ENCODE results near the gene FAM47E.

FAM47E gene

DNA sequence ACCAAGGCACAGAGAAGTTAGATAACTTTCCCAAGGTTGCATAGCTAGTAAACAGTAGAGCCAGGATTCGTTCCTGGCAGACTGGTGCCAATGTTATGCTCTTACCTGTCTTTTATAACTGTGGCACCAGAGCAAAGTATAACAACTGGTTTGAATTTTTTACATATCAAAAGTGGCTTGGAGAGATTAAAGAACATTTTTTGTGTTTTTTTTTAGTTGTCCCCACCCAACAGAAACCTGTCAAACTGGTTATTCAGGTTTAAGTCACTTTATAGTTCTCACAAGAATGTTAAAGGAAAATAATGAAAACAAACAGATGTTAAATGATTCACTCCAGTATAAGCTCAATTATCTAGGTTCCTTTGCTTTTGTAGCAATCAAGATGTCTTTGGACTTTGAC, 15.6 kb upstream of the FAM47E start:
- H3K27ac ChIP-seq (ENCODE audit: low read length), result no peak overlapping the region
- H3K4me2 ChIP-seq (ENCODE audit: insufficient read depth, low read length), result no peak overlapping the region
- no peak for DNase-seq

DNA sequence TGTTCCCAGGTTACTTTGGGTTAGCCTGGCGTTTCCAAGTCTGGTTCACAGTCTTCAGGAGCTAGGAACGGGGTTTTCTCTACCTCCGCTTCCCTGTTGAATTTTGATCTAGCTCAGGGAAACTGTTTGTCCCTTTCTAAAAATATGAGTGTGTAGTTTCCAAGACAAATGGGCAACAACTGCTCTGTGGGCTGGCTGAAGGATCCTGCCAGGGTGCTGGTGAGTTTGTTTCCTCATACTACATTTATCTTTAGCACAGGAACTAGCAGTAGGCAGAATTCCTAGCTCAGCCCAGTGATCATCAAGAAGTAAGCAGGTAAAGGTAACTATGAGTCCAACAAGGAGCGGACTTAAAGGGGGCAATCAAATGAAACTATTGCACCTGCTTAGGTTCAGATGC, 13.3 kb upstream of the FAM47E start:
- Histone ChIP-seq H3K4me3 (ENCODE audit: low read depth in 1 of 2, low read length in 2 of 2) (no peak overlapping the region), H3K9ac (ENCODE audit: low read depth, low read length) (no peak overlapping the region), H3K27ac (ENCODE audit: low read length) (no peak overlapping the region), H3K79me2 (ENCODE audit: insufficient read depth, low read length) (no peaks in the 10 kb centered on the region), H3K27me3 (ENCODE audit: insufficient read depth, low read length, poor library complexity) (no peaks in the 10 kb centered on the region), H3K9me3 (ENCODE audit: insufficient read depth, low read length, severe bottlenecking) (no peaks in the 10 kb centered on the region), H3K36me3 (ENCODE audit: insufficient read depth, low read length) (no peaks in the 10 kb centered on the region), H2AFZ (ENCODE audit: low read depth, low read length) (no peak overlapping the region), H3K4me1 (ENCODE audit: insufficient read depth, low read length) (no peaks in the 10 kb centered on the region), H3K4me2 (ENCODE audit: insufficient read depth, low read length) (no peak overlapping the region), H4K20me1 (ENCODE audit: insufficient read depth, low read length) (no peaks in the 10 kb centered on the region)
- no peak for TF ChIP-seq EZH2 (IDR thresholded peaks at IDR 0.05; ENCODE audit: borderline replicate concordance, low read depth, low read length, severe bottlenecking)
- TF ChIP-seq, protein P1, sequence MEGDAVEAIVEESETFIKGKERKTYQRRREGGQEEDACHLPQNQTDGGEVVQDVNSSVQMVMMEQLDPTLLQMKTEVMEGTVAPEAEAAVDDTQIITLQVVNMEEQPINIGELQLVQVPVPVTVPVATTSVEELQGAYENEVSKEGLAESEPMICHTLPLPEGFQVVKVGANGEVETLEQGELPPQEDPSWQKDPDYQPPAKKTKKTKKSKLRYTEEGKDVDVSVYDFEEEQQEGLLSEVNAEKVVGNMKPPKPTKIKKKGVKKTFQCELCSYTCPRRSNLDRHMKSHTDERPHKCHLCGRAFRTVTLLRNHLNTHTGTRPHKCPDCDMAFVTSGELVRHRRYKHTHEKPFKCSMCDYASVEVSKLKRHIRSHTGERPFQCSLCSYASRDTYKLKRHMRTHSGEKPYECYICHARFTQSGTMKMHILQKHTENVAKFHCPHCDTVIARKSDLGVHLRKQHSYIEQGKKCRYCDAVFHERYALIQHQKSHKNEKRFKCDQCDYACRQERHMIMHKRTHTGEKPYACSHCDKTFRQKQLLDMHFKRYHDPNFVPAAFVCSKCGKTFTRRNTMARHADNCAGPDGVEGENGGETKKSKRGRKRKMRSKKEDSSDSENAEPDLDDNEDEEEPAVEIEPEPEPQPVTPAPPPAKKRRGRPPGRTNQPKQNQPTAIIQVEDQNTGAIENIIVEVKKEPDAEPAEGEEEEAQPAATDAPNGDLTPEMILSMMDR (IDR thresholded peaks at IDR 0.05; ENCODE audit: borderline replicate concordance, extremely low read depth, low read length, poor library complexity, severe bottlenecking), result no peak
- ATAC-seq (ENCODE audit: insufficient read depth, low read depth), result no peak
- no peak for DNase-seq

More for the DNA sequence above, 15.6 kb upstream of the FAM47E start:
- H3K27me3 ChIP-seq (ENCODE audit: insufficient read depth, low read length, poor library complexity), result no peaks in the 10 kb centered on the region
- no peak overlapping the region for H3K4me3 ChIP-seq (ENCODE audit: low read depth in 1 of 2, low read length in 2 of 2)
- no peaks in the 10 kb centered on the region for H3K9me3 ChIP-seq (ENCODE audit: insufficient read depth, low read length, severe bottlenecking)
- H3K9ac ChIP-seq (ENCODE audit: low read depth, low read length), result no peak overlapping the region
- no peak overlapping the region for H2AFZ ChIP-seq (ENCODE audit: low read depth, low read length)
- H3K36me3 ChIP-seq (ENCODE audit: insufficient read depth, low read length), result no peaks in the 10 kb centered on the region
- H4K20me1 ChIP-seq (ENCODE audit: insufficient read depth, low read length), result no peaks in the 10 kb centered on the region
- no peak for TF ChIP-seq EZH2 (IDR thresholded peaks at IDR 0.05; ENCODE audit: borderline replicate concordance, low read depth, low read length, severe bottlenecking)
- TF ChIP-seq, protein P1 (IDR thresholded peaks at IDR 0.05; ENCODE audit: borderline replicate concordance, extremely low read depth, low read length, poor library complexity, severe bottlenecking), result no peak
- no peaks in the 10 kb centered on the region for H3K79me2 ChIP-seq (ENCODE audit: insufficient read depth, low read length)
- no peak for ATAC-seq (ENCODE audit: insufficient read depth, low read depth)
- H3K4me1 ChIP-seq (ENCODE audit: insufficient read depth, low read length), result no peaks in the 10 kb centered on the region

- no peak overlapping the region for H3K27ac ChIP-seq (ENCODE audit: low read length)
- H3K79me2 ChIP-seq (ENCODE audit: insufficient read depth, low read length), result no peaks in the 10 kb centered on the region
- no peaks in the 10 kb centered on the region for H3K9me3 ChIP-seq (ENCODE audit: insufficient read depth, low read length, severe bottlenecking)
Observed at GRCh38 chr4:76238701-76239100, 12.8 kb upstream of the FAM47E start.

More at GRCh38 chr4:76238701-76239100, 12.8 kb upstream of the FAM47E start:
- Histone ChIP-seq H2AFZ (ENCODE audit: low read depth, low read length) (no peak overlapping the region), H3K4me2 (ENCODE audit: insufficient read depth, low read length) (no peak overlapping the region), H3K27me3 (ENCODE audit: insufficient read depth, low read length, poor library complexity) (no peaks in the 10 kb centered on the region), H3K4me3 (ENCODE audit: low read depth in 1 of 2, low read length in 2 of 2) (no peak overlapping the region), H4K20me1 (ENCODE audit: insufficient read depth, low read length) (no peaks in the 10 kb centered on the region), H3K9ac (ENCODE audit: low read depth, low read length) (no peak overlapping the region), H3K4me1 (ENCODE audit: insufficient read depth, low read length) (no peaks in the 10 kb centered on the region), H3K36me3 (ENCODE audit: insufficient read depth, low read length) (no peaks in the 10 kb centered on the region)
- no peak for TF ChIP-seq EZH2 (IDR thresholded peaks at IDR 0.05; ENCODE audit: borderline replicate concordance, low read depth, low read length, severe bottlenecking)
- TF ChIP-seq, protein P1 (IDR thresholded peaks at IDR 0.05; ENCODE audit: borderline replicate concordance, extremely low read depth, low read length, poor library complexity, severe bottlenecking), result no peak
- DNase-seq (no peak), ATAC-seq (ENCODE audit: insufficient read depth, low read depth) (no peak)

Measured in DND-41 (cell line).